ENCODE results near the gene SPATA24.

DNA sequence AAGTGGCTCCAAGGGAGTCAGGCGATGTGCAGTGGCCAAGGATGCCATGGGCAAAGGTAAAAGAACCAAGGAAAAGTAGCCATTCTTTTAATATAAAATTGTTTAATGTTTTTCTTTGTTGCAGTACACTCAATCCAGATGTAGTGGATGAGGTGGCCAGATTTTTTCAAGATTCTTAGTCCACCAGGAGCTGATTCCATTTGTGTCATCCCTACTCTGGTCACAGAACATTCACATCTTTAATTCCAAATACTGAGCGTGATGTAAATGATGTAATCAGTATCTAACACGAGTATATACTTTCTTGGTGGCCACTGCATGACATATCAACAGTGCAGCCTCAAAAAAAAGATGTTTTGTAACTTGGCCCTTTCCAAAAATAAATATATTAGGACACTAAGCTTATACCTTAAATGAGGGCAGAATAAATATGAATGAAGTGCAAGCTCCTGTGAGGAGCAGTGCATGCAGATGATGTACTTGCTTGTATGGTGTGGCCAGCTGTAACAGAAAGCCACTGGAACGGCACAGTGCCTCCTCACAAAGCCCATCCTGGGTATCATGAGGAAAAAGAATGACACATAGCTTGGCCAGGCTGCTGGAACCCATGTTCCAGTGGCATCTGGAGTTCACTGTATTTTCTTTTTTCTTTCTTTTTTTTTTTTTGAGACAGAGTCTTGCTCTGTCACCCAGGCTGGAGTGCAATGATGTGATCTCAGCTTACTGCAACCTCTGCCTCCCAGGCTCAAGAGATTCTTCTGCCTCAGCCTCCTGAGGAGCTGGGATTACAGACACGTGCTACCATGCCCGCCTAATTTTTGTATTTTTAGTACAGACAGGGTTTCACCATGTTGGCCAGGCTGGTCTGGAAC is 6.5 kb upstream of the SPATA24 start:
- TF ChIP-seq, protein P1, sequence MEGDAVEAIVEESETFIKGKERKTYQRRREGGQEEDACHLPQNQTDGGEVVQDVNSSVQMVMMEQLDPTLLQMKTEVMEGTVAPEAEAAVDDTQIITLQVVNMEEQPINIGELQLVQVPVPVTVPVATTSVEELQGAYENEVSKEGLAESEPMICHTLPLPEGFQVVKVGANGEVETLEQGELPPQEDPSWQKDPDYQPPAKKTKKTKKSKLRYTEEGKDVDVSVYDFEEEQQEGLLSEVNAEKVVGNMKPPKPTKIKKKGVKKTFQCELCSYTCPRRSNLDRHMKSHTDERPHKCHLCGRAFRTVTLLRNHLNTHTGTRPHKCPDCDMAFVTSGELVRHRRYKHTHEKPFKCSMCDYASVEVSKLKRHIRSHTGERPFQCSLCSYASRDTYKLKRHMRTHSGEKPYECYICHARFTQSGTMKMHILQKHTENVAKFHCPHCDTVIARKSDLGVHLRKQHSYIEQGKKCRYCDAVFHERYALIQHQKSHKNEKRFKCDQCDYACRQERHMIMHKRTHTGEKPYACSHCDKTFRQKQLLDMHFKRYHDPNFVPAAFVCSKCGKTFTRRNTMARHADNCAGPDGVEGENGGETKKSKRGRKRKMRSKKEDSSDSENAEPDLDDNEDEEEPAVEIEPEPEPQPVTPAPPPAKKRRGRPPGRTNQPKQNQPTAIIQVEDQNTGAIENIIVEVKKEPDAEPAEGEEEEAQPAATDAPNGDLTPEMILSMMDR (IDR thresholded peaks at IDR 0.05; ENCODE audit: low read length) = no peak
- no peak for TF ChIP-seq EZH2 (IDR thresholded peaks at IDR 0.05; ENCODE audit: borderline replicate concordance, low read length)
